HG03558 (cell line): ENCODE measurements around the gene POP4.

Experiments used
- ATAC-seq: cut with Tn5 transposase; IDR thresholded peaks from one replicate; pipeline ENCODE4 v1.9.1; 2021; ENCODE audit warnings: moderate number of reproducible peaks; ENCODE audit not compliant: unreplicated experiment; ENCODE audit errors: extremely low read depth

POP4 gene

GRCh38 chr19:29658221-29658991 is 52.3 kb downstream of the POP4 start:
- ATAC-seq = no peak

- no peak for ATAC-seq
These were observed 54.8 kb downstream of the POP4 start for GRCh38 chr19:29660835-29661234.

GRCh38 chr19:29662278-29662603 is 56.2 kb downstream of the POP4 start:
- no peak for ATAC-seq

GRCh38 chr19:29662604-29663404 is 56.7 kb downstream of the POP4 start:
- no peak for ATAC-seq

GRCh38 chr19:29663861-29664752 is 58.0 kb downstream of the POP4 start:
- no peak for ATAC-seq

- no peak for ATAC-seq
These were observed 58.7 kb downstream of the POP4 start for GRCh38 chr19:29664753-29665214.

- ATAC-seq = peak; percentile 72
These were observed 59.2 kb downstream of the POP4 start, which contains the start of gene PLEKHF1 for GRCh38 chr19:29665215-29665825. Gene PLEKHF1, plus strand, starts transcription at chr19:29665461. Its CDS starts 8,379 bp downstream, at chr19:29673840.

GRCh38 chr19:29665826-29666577 is 59.9 kb downstream of the POP4 start:
- no peak for ATAC-seq
